Loucy (cell line): ENCODE measurements around the gene CDK5.

Source experiments
- H2AFZ ChIP-seq: fragments of 200-600 bp; sonication (generic); 2 replicates; pipeline ENCODE4 v1.6.0; 2016; ENCODE audit warnings: antibody characterized with exemption, mild to moderate bottlenecking, low read length, moderate library complexity
- H3F3A ChIP-seq: fragments of 200-600 bp; 2 replicates; pipeline ENCODE4 v1.6.0; 2016; ENCODE audit warnings: antibody characterized with exemption, low read depth, mild to moderate bottlenecking
- H3K27me3 ChIP-seq: fragments of 200-600 bp; sonication (generic); 2 replicates; pipeline ENCODE4 v1.6.1; 2014; ENCODE audit warnings: low read length, mild to moderate bottlenecking; ENCODE audit not compliant: insufficient read depth, poor library complexity, severe bottlenecking
- H3K36me3 ChIP-seq: fragments of 200-600 bp; sonication (generic); 2 replicates; pipeline ENCODE4 v1.6.1; 2016; ENCODE audit warnings: low read length; ENCODE audit not compliant: insufficient read depth
- H3K4me1 ChIP-seq: fragments of 200-600 bp; sonication (generic); 2 replicates; pipeline ENCODE4 v1.5.1; 2014; ENCODE audit warnings: low read length, mild to moderate bottlenecking; ENCODE audit not compliant: insufficient read depth, poor library complexity, severe bottlenecking
- H3K4me2 ChIP-seq: fragments of 200-600 bp; sonication (generic); 2 replicates; pipeline ENCODE4 v1.6.0; 2014; ENCODE audit warnings: antibody characterized with exemption, low read length, low read depth, mild to moderate bottlenecking; ENCODE audit not compliant: poor library complexity, severe bottlenecking
- H3K4me3 ChIP-seq: fragments of 200-600 bp; sonication (generic); 2 replicates; pipeline ENCODE4 v1.5.1; 2014; ENCODE audit warnings: low read length, mild to moderate bottlenecking, mixed read lengths; ENCODE audit not compliant: poor library complexity, severe bottlenecking
- H3K79me2 ChIP-seq: fragments of 200-600 bp; sonication (generic); 2 replicates; pipeline ENCODE4 v1.6.1; 2014; ENCODE audit warnings: low read length; ENCODE audit not compliant: insufficient read depth
- H3K9ac ChIP-seq: fragments of 200-600 bp; sonication (generic); 2 replicates; pipeline ENCODE4 v1.6.0; 2014; ENCODE audit warnings: mild to moderate bottlenecking, low read depth, low read length, moderate library complexity; ENCODE audit not compliant: poor library complexity, severe bottlenecking
- H3K9me2 ChIP-seq: fragments of 200-600 bp; sonication (generic); replicated peaks from 2 replicates; pipeline ENCODE4 v1.6.1; 2016; ENCODE audit warnings: low read depth, low read length, mixed read lengths
- H3K9me3 ChIP-seq: fragments of 200-600 bp; sonication (generic); 2 replicates; pipeline ENCODE4 v1.6.1; 2014; ENCODE audit warnings: mild to moderate bottlenecking, antibody characterized with exemption, low read length, low read depth; ENCODE audit not compliant: insufficient read depth
- H4K20me1 ChIP-seq: fragments of 200-600 bp; sonication (generic); 2 replicates; pipeline ENCODE4 v1.6.0; 2014; ENCODE audit warnings: antibody characterized with exemption, low read length, mild to moderate bottlenecking; ENCODE audit not compliant: insufficient read depth, poor library complexity, severe bottlenecking
- CTCF ChIP-seq: fragments of 200-600 bp; sonication (generic); conservative IDR thresholded peaks from 2 replicates; pipeline ENCODE4 v1.5.1; 2014; ENCODE audit warnings: mild to moderate bottlenecking, antibody characterized with exemption, low read length
- EZH2phosphoT487 ChIP-seq: fragments of 200-600 bp; IDR thresholded peaks from 2 replicates; pipeline ENCODE4 v1.6.1; 2018; ENCODE audit warnings: antibody characterized with exemption, mild to moderate bottlenecking, moderate library complexity, borderline replicate concordance

Gene CDK5

GRCh38 chr7:151064993-151065392 lies 7.3 kb upstream of the CDK5 start:
- Histone ChIP-seq H2AFZ (no peak overlapping the region), H3K36me3 (peaks cover 41% of the 10 kb centered on the region; the same call in 1 of the 2 replicates), H3K9me2 (no peaks in the 10 kb centered on the region), H3K4me1 (peaks cover 13% of the 10 kb centered on the region), H3K79me2 (peaks cover 27% of the 10 kb centered on the region), H3K4me3 (no peak overlapping the region), H3K4me2 (no peak overlapping the region), H3K9ac (no peak overlapping the region), H3K9me3 (no peaks in the 10 kb centered on the region), H3K27me3 (no peaks in the 10 kb centered on the region), H3F3A (no peaks in the 10 kb centered on the region), H4K20me1 (peaks cover 26% of the 10 kb centered on the region)
- TF ChIP-seq EZH2phosphoT487: no peak
- no peak for TF ChIP-seq CTCF

GRCh38 chr7:151064454-151064853 lies 6.8 kb upstream of the CDK5 start:
- Histone ChIP-seq H3K79me2 (peaks cover 29% of the 10 kb centered on the region), H2AFZ (no peak overlapping the region), H3K36me3 (peaks cover 36% of the 10 kb centered on the region; the same call in 1 of the 2 replicates), H3F3A (no peaks in the 10 kb centered on the region), H3K9me3 (no peaks in the 10 kb centered on the region), H3K27me3 (no peaks in the 10 kb centered on the region), H3K9ac (no peak overlapping the region), H4K20me1 (peaks cover 28% of the 10 kb centered on the region), H3K4me3 (no peak overlapping the region), H3K4me2 (no peak overlapping the region), H3K9me2 (no peaks in the 10 kb centered on the region), H3K4me1 (peaks cover 13% of the 10 kb centered on the region)
- TF ChIP-seq EZH2phosphoT487 (no peak), CTCF (no peak)

GRCh38 chr7:151063212-151063561 lies 5.5 kb upstream of the CDK5 start:
- Histone ChIP-seq H3K9me2 (no peaks in the 10 kb centered on the region), H3K27me3 (no peaks in the 10 kb centered on the region), H3K9ac (no peak overlapping the region), H2AFZ (no peak overlapping the region), H3K4me3 (no peak overlapping the region), H3K36me3 (peaks cover 30% of the 10 kb centered on the region; the same call in 1 of the 2 replicates), H3K4me1 (peaks cover 22% of the 10 kb centered on the region), H3K79me2 (peaks cover 29% of the 10 kb centered on the region), H3K9me3 (no peaks in the 10 kb centered on the region), H3K4me2 (no peak overlapping the region), H4K20me1 (peaks cover 28% of the 10 kb centered on the region), H3F3A (no peaks in the 10 kb centered on the region)
- TF ChIP-seq CTCF (no peak), EZH2phosphoT487 (no peak)
